ENCODE data around the gene HS6ST1.
"Not testable (repeated sequence)": the region's sequence is repeated elsewhere in the genome, so short reads cannot be mapped to it uniquely, and the experiment has no call there.

HS6ST1 gene

DNA sequence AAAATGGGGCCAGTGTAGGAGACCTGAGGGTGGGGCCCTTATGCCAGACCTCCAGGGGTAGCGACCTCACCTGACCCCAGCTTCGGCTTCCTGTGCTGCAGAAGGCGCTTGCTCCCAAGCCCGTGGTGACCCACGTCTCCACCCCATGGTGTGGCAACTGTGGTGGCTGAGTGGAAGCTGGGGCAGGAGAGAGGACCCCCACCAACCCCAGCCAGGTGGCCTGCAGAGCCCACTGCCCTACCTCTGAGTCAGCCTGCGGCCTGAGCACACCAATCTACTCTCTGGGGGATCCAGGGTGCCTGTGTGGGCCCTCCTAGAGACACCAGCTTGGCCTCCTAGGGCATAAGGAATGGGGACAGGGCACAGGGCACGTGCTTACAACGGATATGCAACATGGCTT is 52.2 kb downstream of the HS6ST1 start:
- not testable (repeated sequence) for DNase-seq

DNA sequence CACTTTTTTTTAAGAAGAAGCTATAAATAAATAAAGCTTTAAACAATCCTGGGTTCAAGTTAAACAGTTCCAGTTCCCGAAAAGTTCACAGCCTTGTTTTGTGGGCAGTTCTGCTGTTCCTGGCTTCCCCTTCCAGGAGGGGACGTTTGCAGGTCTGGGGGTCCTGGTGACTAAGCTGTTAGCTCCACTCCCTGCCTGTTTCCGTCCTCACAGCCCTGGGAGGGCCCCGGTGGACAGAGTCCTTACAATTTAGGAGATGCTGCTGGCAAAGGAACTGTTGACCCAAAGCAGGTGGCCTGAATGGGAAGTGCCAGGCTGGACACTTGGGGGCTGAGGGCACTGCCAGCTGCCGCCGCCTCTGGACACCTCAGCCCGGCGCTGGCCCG is 53.1 kb downstream of the HS6ST1 start:
- DNase-seq = not testable (repeated sequence)

DNA sequence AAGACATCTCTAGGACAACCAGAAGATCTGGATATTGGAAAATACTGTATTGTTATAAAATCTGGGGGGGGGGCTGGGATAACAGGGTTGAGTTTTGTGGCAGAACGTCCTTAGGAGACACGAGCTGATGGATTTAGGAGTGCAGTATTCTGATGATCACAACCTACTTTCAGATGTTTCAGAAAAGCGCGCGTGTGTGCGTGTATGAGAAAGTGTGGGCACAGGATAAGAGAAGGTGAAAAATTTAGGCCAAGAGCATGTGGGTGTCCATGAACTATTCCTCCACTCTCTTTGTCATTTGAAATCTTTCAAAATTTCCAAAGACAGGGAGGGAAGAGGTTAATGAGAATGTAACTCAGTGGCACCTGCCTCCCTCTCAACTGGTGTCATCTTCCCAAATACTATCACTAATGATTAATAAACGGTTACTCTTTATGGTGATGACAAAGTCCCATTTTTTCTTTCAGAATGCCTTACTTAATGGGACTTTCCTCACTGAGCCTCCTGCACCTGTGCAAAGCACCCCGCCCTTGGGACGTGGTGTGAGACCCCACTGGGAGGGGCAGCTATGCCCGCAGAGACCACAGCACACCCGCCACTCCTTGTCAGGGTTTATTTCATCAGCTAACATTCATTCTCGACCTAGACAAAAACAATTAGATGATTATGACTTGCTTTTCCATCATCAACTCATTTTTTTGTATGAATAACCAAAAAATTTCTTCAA is 53.6 kb downstream of the HS6ST1 start:
- no peak for DNase-seq

DNA sequence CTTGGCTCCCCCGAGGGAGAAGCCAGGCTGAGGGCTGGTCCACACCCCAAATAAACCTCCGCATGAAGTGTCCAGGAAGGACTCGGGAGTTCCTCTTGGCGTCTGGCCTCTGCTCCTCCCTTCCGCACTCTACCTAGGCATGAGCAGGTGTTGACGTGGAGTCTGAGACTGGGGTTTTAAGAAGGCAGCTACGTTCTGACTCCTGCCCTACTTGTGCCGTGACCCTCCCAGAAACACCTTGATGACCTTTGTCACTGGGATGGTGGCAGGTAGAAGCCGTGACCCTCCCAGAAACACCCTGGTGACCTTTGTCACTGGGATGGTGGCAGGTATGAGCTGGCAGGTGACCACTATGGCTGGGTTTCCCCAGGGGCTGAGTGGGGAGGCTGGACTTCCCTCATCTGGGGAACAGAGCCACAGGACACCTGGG is 54.8 kb downstream of the HS6ST1 start:
- no peak for DNase-seq

DNA sequence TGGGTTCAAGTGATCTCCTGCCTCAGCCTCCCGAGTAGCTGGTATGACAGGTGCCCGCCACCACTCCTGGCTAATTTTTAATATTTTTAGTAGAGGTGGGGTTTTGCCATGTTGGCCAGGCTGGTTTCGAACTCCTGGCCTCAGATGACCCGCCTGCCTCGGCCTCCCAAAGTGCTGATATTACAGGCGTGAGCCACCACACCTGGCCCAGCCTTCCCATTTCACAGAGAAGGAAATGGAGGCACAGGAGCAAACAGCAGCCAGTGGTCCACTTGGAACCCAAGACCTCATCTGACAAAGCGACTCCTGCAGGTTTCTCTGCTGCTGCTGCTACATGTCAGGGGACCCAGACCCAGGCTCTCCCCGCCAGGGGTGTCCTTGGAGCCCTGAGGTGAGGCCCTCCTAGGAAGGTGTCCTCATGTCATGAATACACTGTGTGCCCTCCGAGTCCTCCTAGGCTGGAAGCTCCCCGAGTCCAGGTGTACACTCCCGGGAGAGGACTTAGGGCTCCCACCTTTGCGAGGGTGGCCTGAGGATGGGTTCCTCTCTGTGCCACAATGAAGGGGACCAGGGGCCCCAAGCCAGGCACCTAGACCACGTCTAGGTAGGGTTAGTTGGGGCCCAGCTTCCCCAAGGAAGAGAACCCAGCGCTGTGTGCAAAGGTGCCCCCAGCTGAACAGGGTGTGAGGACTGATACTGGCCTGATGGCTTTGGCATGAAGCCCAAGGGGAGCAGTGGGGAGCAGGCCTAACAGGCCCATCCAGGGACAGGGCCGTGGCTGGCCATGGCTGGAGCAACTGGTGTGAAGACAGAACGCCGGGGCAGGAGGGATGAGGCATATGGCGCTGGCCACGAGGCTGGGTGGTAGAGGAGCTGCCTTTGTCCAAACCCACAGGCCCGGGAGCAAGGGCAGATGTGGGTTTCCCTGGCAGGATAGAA is 56.1 kb downstream of the HS6ST1 start:
- no peak for DNase-seq

DNA sequence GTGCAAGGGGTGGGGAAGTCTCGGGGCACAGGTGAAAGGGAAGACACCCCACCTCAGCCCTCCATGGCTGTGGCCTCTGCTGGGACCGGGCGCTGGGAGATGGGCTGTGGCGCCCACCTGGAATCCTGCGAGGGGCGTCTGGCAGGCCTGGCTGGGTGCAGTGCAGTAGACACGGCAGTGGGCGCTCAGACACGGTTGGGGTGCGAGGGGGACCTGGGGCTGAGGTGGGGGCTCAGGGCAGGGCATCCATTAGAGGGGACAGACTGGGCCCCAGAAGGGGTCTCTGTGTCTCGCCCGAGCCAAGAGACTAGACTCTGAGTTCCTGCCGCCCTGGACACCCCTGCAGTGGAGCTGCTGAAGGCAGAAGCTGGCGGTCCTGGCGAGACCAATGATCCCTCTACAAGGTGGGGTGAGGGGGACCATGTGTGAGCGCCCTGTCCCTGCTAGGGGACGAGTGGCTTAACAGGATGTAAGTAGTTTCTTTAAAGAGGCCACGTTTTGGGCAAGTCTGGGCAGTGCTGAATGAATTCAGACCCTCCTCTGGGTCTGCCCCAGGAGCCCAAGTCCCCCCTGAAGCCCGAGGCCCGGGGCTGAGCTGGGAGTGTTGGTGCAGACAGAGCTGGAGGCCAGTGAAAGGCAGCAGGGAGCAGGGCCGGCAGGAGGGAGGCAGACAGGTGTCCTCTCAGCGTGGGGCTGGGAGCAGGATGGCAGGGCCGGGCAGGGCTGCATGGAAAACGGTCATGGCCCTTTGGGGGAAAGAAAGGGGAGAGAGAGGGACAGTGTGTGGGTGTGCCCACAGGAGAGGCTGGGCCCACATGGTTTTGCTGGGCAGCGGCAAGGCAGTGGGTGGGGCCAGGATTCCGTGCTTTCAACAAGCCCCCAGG is 57.2 kb downstream of the HS6ST1 start:
- DNase-seq = no peak

DNA sequence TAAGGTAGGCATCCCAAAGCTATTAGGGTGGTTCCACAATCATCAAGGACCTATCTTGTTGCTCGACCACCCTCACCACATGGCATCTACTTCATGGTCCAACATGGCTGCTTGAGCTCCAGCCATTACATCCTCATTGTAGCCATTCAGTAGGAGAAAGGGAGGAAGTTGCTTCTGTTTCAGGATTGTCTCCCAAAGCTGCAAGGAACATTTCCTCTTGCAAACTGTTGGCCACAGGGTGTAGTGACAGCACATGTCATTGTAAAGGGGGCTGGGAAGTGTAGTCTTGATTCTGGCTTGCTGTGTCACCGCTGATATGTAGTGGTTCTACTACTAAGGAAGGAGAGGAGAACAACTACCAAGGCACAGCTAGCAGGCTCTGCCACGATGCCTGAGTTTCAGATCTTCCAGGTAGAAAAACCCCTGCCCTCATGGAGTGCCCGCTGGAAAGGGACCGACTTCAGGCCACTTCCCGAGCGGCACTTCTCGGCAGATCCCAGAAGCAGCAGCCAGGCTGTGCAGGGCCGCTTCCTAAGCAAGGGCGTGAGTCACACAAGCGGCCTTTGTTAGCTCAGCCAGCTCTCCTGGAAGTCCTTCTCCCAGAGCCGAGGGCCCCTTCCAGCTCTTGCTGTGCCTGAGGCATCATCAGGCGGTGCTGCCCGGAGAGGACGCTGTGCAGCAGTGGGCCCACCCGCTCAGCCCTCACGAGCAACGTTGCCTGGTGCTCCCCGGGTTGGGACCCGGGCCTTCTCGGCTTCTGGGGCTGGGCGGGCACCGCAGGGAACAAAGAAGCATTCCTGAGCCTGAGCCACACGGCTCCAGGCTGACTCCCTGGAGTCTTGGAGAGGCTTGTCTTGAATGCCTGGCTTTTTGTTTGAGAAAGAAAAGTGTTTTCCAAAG is 58.2 kb downstream of the HS6ST1 start:
- DNase-seq = no peak

DNA sequence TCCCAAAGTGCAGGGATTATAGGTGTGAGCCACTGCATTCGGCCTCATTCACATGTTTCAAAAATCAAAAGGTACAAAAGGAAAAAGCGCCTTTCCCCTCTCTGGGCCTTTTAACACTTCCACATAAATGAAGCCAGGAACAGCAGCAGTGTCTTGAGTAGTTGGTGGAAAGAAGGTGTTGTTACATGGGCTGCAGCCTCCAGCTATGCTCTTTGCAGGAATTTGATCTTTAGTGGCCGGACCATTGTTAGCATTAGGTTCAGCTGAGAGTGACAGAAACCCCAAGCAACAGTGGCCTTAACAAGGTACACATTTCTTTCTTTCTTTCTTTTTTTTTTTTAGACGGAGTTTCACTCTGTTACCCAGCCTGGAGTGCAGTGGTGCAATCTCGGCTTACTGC is 59.1 kb downstream of the HS6ST1 start:
- no peak for DNase-seq

DNA sequence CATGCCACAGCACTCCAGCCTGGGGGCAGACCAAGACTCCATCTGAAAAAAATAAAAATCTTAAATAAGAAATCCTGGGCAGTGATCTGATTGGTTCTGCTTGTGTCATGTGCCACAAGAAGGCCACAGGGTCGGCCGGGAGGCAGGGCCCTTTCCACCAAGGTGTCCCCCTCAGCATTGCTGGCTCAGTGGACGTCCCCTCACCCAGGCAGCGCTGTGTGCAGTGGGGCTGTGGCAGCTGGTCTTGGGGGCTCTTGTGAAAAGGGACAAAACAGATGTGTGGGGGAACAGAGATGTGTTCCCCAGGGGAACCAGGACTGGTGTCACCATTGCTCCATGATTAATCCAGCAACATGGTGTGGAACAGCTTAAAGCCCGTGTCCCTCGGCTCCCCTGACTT is 60.5 kb downstream of the HS6ST1 start:
- no peak for DNase-seq

DNA sequence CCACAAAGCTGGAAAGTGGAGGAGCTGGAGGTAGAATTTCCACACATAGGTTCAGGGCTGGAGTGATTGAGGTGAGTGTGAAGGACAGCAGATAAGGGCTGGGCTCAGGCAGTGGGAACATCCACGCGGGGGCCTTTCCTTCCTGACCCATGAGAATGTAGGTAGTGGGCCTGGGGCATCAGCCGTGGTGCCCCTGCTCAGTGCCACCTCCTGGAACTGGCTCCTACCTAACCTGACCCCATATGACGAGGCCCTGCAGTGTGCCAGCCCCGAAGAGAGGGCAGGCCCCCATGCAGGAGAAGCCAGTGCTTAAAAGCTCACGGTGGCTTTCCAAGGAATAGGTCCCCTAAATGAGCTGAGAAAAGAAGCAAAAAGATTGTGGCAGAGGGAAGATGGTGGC is 66.2 kb downstream of the HS6ST1 start:
- DNase-seq = no peak

DNA sequence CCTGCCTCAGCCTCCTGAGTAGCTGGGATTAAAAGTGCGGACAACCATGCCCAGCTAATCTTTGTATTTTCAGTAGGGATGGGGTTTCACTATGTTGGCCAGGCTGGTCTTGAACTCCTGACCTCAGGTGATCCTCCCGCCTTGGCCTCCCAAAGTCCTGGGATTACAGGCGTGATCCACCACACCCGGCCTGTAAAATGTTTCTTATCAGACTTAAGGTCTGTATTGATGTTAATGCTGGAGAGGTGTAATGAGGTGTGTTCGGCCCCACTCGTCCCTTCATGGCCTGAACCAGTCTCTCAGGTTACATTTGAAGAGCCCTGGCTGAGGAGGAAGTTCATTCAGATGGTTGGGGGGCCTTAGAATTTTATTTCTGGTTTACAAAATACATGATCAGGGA is 66.6 kb downstream of the HS6ST1 start:
- not testable (repeated sequence) for DNase-seq

DNA sequence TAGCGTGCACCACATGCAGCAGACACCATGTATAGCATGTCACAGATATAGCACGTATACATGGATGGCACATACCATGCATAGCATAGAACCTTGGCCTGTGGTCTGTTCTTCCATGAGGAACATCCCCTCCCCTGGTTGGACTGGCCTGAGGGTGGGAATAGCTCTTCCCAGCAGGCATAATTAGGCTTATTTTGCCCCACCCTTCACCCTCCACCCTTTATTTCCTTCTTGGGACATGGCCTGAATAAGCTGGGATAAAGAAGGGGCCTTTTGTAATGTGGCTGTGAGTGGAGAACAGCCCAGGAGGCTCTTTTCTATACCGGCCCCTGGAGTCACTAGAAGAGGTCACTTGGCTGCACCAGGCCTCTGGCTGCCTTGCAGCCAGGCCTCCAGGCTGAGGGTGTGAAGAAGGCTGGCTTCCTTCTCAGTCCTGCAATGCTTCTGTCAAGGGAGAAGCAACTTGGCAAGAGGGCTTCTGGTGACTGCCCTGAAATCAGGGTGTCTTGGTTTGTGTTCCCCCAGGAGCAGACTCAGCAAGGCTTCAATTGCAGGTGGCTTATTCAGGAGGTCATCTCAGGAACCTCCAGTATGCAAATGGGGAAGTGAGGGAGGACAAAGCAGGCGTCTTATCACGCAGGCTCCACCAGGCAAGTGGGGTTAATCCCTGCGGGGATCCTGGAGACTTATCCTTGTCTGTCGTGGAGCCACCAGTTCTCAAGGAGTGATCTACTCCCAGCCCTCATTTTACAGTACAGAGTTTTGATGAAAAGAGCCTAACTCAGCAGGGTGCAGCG is 68.2 kb downstream of the HS6ST1 start:
- DNase-seq = no peak

DNA sequence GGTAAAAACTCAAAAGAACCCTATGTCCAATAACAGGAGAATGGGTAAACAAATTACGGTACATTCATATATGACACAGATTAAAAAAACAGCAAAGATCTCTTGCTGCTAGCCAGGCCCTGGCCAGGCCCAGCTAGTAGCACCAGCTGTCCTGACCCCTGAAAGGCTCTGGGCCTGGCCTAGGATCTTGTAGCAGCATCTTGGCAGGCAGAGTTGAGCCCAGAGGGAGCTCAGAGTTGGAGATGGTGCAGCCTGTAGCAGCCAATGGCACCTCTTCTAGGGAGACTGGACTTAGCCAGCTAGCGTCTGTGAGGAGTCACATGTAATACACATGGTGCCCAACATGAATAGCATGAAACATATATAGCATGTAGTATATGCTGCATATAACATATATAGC is 69.1 kb downstream of the HS6ST1 start:
- no peak for DNase-seq

DNA sequence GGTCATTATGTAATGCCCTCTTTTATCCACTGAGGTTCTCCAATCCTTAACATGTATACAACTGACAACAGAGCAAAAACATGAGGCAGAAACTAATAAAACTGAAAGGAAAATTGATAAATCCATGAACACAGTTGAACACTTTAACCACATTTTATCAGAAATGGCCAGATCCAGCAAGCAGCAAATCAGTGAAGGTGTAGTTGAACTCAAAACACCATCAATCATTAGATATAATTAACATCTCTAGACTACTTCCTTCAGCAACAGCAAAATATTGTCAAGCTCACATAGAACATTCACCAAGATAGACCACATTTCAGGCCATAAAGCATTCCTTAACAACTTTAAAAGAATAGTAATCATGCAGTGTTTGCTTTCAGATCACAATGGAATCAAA is 72.9 kb downstream of the HS6ST1 start:
- no peak for DNase-seq

DNA sequence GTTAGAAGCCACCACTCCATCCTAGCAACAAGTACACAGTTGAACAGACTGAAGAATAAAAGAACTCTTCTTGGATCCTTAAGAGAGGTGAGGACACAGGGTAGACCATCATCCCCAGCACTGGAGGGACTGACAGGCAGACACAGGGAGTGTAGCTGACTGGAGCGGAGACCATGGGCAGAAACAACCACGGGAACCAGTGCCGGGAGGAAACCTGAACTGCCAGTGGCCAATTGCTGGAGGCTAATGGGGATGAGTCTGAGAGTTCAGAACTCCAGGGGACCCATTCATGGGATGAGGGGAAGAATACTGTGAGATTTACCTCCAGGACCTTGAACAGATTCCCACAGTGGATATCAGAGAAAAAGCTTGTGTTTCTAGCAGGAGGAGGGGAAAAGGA is 76.8 kb downstream of the HS6ST1 start:
- DNase-seq = no peak

DNA sequence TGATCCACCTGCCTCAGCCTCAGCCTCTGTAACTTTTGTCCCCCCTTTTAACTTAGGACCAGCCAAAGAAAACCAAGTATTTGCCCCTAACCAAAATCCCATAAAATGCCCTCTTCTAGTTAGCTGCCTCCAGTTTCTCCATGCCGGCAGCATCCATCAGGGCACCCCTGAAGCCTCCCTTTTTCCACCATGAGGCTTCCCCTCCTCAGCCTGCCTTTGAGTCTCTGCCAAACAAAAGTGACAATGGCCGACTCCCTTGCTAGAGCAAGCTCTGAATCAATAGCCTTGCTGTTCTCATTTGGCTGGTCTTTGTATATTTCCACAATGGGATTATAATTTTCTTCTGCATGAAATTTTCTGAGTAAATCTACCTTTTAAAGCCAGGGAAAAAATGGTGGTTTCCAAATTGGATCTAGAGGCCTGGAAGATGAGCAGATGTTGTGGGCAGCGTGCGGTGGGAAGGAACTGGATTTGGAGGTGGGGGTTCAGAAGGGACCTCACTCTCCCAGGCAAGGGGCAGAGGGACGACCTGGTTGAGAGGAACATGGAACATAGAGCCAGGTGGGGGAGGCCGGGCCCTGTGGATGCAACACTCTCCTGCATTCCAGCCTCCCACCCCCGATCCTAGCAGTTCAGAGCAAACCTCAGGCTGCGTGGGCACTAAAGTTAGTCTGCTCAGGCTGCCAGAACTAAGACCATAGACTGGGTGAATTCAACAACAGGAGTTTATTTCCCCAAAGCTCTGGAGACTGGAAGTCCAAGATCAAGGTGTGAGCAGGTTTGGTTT is 80.6 kb downstream of the HS6ST1 start:
- no peak for DNase-seq

DNA sequence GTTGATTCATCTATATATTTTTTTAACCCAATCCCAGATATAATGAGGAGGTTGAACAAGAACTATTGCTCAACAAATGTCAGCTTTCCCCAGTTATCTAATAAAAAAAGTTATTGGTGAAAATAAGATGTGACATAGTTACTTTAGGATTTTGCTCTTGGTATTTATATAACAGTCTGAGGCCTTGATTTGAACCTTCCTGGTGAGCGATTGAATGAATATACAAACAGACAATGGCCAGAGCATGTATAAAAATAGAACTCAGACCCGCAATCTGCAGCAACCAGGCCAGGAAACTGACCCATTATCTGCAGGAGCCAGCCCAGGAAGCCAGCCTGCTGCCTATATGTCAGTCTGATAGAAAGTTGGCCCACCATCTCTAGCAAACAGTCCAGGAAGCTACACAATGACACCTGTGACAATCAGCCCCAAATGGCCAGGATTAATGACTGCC is 81.6 kb downstream of the HS6ST1 start:
- DNase-seq = no peak

DNA sequence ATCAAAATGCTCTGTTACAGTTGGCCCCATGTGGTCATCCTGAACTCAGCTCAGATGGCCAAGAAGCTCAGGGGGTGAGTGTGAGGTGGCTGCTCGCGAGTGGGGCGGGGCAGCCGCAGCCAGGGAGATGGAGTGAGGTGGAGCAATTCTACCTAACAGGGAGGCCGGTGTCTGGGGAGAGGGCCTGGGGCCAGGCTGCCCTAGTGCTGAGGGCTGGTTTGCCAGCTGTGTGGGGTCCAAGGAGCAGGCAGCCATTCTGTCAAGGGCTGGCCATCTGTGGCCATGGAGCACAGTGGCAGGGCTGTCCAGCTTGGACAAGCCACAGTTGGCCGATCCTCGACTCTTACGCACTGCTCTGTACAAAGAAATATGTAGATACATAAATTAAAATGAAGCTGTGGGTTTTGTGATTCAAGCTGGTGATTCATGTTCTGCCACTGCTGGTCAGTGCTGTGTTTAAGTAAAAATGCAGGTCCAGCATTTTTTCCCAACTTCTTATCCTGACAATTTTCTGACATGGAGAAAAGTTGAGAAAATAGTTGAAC is 82.1 kb downstream of the HS6ST1 start:
- DNase-seq = no peak

DNA sequence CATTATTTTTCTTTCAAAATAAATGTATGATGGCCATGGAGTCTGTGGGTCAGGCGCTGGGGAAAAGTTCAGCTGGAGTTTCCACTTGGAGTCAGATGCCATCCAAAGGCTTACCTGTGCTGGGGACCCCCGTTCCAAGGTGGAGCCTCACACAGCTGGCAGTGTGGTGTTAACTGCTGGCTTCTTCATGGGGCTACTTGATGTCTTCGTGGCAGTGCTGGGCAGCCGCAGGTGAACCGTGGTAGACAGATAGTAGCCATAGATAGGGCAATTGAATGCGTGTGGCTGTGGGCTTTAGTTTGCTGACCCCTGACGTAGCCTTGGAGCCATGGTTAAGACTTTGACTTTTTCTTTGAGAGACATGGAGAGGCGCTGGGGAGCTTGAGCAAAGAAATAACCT is 83.1 kb downstream of the HS6ST1 start:
- DNase-seq = no peak

DNA sequence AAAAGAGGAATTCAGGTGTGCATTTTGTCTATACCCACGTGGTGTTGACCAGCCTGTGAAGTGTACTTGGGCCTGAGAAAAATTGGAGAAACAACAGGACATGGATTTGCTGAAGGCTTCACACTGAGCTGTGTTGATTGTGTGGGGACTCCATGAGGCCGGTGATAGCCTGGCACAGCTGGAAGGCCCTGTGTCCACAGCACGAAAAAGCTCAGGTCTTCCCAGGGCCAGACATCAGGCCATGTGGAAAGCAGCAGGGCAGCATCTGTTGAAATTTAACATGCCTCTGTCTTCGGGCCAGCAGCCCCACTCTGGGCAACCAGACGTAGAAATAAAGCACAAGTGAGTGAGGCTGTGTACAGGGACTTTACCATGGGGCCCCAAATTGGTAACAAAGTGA is 84.1 kb downstream of the HS6ST1 start:
- peak; percentile 3 for DNase-seq
